CD8-positive, alpha-beta memory T cell (primary cell): ENCODE measurements around the gene PITPNB. TPM values are rescaled to one million over a fixed set of nuclear protein-coding genes. Genes with fewer than 3 reads are reported as not detected.

Experiments
- CTCF ChIA-PET: fragments of 350-600 bp; sonication (Branson Sonifier 250); formaldehyde crosslinking; loops from one replicate; lab custom pipeline; 2021; ENCODE audit warnings: antibody characterized with exemption; lab: Charles Lee
- POLR2A ChIA-PET: fragments of 350-600 bp; sonication (Branson Sonifier 250); formaldehyde crosslinking; loops from one replicate; lab custom pipeline; 2021; ENCODE audit warnings: antibody characterized with exemption; lab: Charles Lee
- DNase-seq, 5 donors: peaks; one replicate each; pipeline versions ENCODE4 v3.0.0 to v3.0.0-alpha.2; 2020 to 2022; ENCODE audit warnings: mixed read lengths in 1 of 5
- H3K27ac ChIP-seq: one replicate; pipeline ENCODE4 v1.7.0; 2013; ENCODE audit warnings: low read depth, mild to moderate bottlenecking, low read length, moderate library complexity
- H3K27me3 ChIP-seq: 2 replicates; pipeline ENCODE4 v1.7.0; 2013; ENCODE audit warnings: low read length, mild to moderate bottlenecking; ENCODE audit not compliant: insufficient read depth, poor library complexity, severe bottlenecking
- H3K36me3 ChIP-seq: 2 replicates; pipeline ENCODE4 v1.7.0; 2013; ENCODE audit warnings: mild to moderate bottlenecking, low read length, moderate library complexity; ENCODE audit not compliant: insufficient read depth
- H3K4me1 ChIP-seq: 2 replicates; pipeline ENCODE4 v1.7.0; 2013; ENCODE audit warnings: mild to moderate bottlenecking, low read length, moderate library complexity; ENCODE audit not compliant: insufficient read depth
- H3K4me3 ChIP-seq: 2 replicates; pipeline ENCODE4 v1.7.0; 2013; ENCODE audit warnings: mild to moderate bottlenecking, low read length
- H3K9me3 ChIP-seq: 2 replicates; pipeline ENCODE4 v1.7.0; 2013; ENCODE audit warnings: mild to moderate bottlenecking, low read length
- H3K27ac Mint-ChIP-seq, 8 donors: one replicate each; pipeline ENCODE4 v1.8.0; 2020 to 2021; ENCODE audit warnings: mixed read lengths in 8 of 8, mild to moderate bottlenecking in 6 of 8, inconsistent platforms in 3 of 8, moderate library complexity in 3 of 8
- H3K27me3 Mint-ChIP-seq, 2 donors: one replicate each; pipeline ENCODE4 v1.8.0; 2020 to 2021; ENCODE audit warnings: mixed read lengths in 2 of 2, mild to moderate bottlenecking in 1 of 2, moderate library complexity in 1 of 2
- H3K36me3 Mint-ChIP-seq, 3 donors: one replicate each; pipeline ENCODE4 v1.8.0; 2020 to 2021; ENCODE audit warnings: mixed read lengths in 3 of 3, inconsistent platforms in 1 of 3, mild to moderate bottlenecking in 1 of 3
- H3K4me1 Mint-ChIP-seq, 3 donors: one replicate each; pipeline ENCODE4 v1.8.0; 2020 to 2021; ENCODE audit warnings: mixed read lengths in 3 of 3, inconsistent platforms in 1 of 3, mild to moderate bottlenecking in 1 of 3
- H3K4me3 Mint-ChIP-seq, 7 donors: one replicate each; pipeline ENCODE4 v1.8.0; 2020 to 2021; ENCODE audit warnings: mixed read lengths in 7 of 7, mild to moderate bottlenecking in 6 of 7, moderate library complexity in 4 of 7, inconsistent platforms in 2 of 7
- H3K9me3 Mint-ChIP-seq, 5 donors: one replicate each; pipeline ENCODE4 v1.8.0; 2020 to 2022; ENCODE audit warnings: mixed read lengths in 5 of 5, mild to moderate bottlenecking in 3 of 5, moderate library complexity in 2 of 5, inconsistent platforms in 1 of 5
- polyA plus RNA-seq: library from polyadenylated mRNA; unstranded; fragments of 300-500 nt; fragmentation: Illumina TruSeq; gene quantifications from one replicate; pipeline ENCODE4 v1.2.3, GENCODE V29; 2021
- total RNA-seq, 2 experiments: library from RNA; stranded (reverse); gene quantifications; one replicate each; pipeline ENCODE4 v1.2.3, GENCODE V29; 2021

PITPNB gene
- total and polyA plus RNA-seq, 3 experiments from 2014 or later, result 64.3 to 175 (median 165) TPM

- Histone ChIP-seq H3K27me3 (no peaks in the 10 kb centered on the region), H3K36me3 (peaks cover under 1% of the 10 kb centered on the region), H3K4me3 (no peak overlapping the region), H3K9me3 (no peaks in the 10 kb centered on the region), H3K27ac (no peak overlapping the region), H3K4me1 (no peaks in the 10 kb centered on the region)
- CTCF ChIA-PET, result no interaction called here
- H3K4me3 Mint-ChIP-seq, result no peak overlapping the region
- H3K27ac Mint-ChIP-seq, result peak overlapping the region in 1 of 8 donors; percentile 84
- DNase-seq, result no peak
- H3K27me3 Mint-ChIP-seq, result no peaks in the 10 kb centered on the region
- peaks cover 0 to 2% (median 1%) of the 10 kb centered on the region in 5 donors for H3K9me3 Mint-ChIP-seq
- H3K4me1 Mint-ChIP-seq, result no peaks in the 10 kb centered on the region
- peaks cover 10 to 41% (median 18%) of the 10 kb centered on the region in 3 donors for H3K36me3 Mint-ChIP-seq
- POLR2A ChIA-PET, result no interaction called here
Observed at GRCh38 chr22:27842669-27843431, 76.2 kb downstream of the PITPNB start.

GRCh38 chr22:27842201-27842600 is 76.9 kb downstream of the PITPNB start:
- H3K27me3 ChIP-seq, result no peaks in the 10 kb centered on the region
- no peaks in the 10 kb centered on the region for H3K9me3 ChIP-seq
- Mint-ChIP-seq H3K4me3 (no peak overlapping the region), H3K4me1 (no peaks in the 10 kb centered on the region), H3K36me3 (peaks cover 16 to 37% (median 18%) of the 10 kb centered on the region in 3 donors), H3K9me3 (peaks cover 0 to 6% (median 4%) of the 10 kb centered on the region in 5 donors), H3K27ac (peak overlapping the region in 1 of 8 donors; percentile 75), H3K27me3 (no peaks in the 10 kb centered on the region)
- DNase-seq, result no peak
- no peaks in the 10 kb centered on the region for H3K36me3 ChIP-seq
- H3K27ac ChIP-seq, result no peak overlapping the region
- ChIA-PET CTCF (no interaction called here), POLR2A (no interaction called here)
- H3K4me3 ChIP-seq, result no peak overlapping the region
- H3K4me1 ChIP-seq, result no peaks in the 10 kb centered on the region

- Mint-ChIP-seq H3K36me3 (peaks cover 14 to 24% (median 24%) of the 10 kb centered on the region in 3 donors), H3K27me3 (no peaks in the 10 kb centered on the region), H3K4me1 (no peaks in the 10 kb centered on the region), H3K9me3 (peaks cover 0 to 7% (median 6%) of the 10 kb centered on the region in 5 donors), H3K27ac (no peak overlapping the region), H3K4me3 (no peak overlapping the region)
- Histone ChIP-seq H3K27ac (no peak overlapping the region), H3K4me1 (no peaks in the 10 kb centered on the region), H3K9me3 (no peaks in the 10 kb centered on the region), H3K27me3 (no peaks in the 10 kb centered on the region), H3K4me3 (no peak overlapping the region), H3K36me3 (no peaks in the 10 kb centered on the region)
- CTCF ChIA-PET, result no interaction called here
- POLR2A ChIA-PET, result no interaction called here
- no peak for DNase-seq
Observed at GRCh38 chr22:27840436-27840835, 78.6 kb downstream of the PITPNB start.

DNA sequence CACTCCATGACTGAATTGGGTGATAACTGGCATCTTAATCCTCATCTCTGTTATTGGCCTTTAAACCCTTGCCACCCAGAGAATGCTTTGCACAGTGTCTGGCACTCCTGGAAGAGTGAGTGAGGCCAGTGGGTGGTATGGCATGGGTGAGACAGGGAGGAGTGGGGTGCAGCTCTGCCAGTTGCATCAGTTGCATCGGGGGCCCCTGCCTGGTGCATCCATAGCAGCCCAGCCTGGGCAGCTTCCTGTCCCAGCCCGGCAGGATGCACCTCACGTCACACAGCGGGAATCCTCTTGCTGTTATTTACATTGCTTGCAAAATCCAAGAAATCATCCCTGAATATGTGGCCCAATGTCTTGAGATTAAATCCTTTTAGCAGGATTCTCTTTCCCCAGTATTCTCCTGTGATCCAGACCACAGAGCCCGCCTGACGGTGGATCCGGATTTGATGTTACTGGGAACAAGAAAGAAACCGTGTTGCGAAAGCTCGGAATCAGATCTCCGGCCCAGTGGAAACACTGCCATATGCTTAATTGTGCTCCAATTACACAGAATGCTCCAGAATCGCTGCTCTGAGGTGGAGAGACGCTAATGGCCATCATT is 79.9 kb downstream of the PITPNB start:
- Histone ChIP-seq H3K4me3 (no peak overlapping the region), H3K27ac (no peak overlapping the region), H3K36me3 (no peaks in the 10 kb centered on the region), H3K27me3 (no peaks in the 10 kb centered on the region), H3K9me3 (no peaks in the 10 kb centered on the region), H3K4me1 (no peaks in the 10 kb centered on the region)
- Mint-ChIP-seq H3K4me1 (no peaks in the 10 kb centered on the region), H3K27me3 (no peaks in the 10 kb centered on the region), H3K4me3 (no peak overlapping the region), H3K36me3 (peaks cover 12 to 24% (median 21%) of the 10 kb centered on the region in 3 donors), H3K27ac (peak overlapping the region in 1 of 8 donors; percentile 17), H3K9me3 (peaks cover 0 to 7% (median 6%) of the 10 kb centered on the region in 5 donors)
- ChIA-PET CTCF (no interaction called here), POLR2A (no interaction called here)
- DNase-seq, result no peak

- H3K9me3 Mint-ChIP-seq, result peaks cover 0 to 7% (median 6%) of the 10 kb centered on the region in 5 donors
- Histone ChIP-seq H3K9me3 (no peaks in the 10 kb centered on the region), H3K27ac (no peak overlapping the region), H3K36me3 (no peaks in the 10 kb centered on the region), H3K27me3 (no peaks in the 10 kb centered on the region), H3K4me3 (no peak overlapping the region), H3K4me1 (no peaks in the 10 kb centered on the region)
- peaks cover 4 to 21% (median 9%) of the 10 kb centered on the region in 3 donors for H3K36me3 Mint-ChIP-seq
- DNase-seq, result no peak
- no peak overlapping the region for H3K27ac Mint-ChIP-seq
- H3K4me3 Mint-ChIP-seq, result no peak overlapping the region
- CTCF ChIA-PET, result no interaction called here
- POLR2A ChIA-PET, result no interaction called here
- peaks cover 13 to 14% (median 13%) of the 10 kb centered on the region in 3 donors for H3K4me1 Mint-ChIP-seq
- H3K27me3 Mint-ChIP-seq, result peaks cover 0 to 2% of the 10 kb centered on the region in 2 donors
Observed at GRCh38 chr22:27836181-27836580, 82.9 kb downstream of the PITPNB start.

DNA sequence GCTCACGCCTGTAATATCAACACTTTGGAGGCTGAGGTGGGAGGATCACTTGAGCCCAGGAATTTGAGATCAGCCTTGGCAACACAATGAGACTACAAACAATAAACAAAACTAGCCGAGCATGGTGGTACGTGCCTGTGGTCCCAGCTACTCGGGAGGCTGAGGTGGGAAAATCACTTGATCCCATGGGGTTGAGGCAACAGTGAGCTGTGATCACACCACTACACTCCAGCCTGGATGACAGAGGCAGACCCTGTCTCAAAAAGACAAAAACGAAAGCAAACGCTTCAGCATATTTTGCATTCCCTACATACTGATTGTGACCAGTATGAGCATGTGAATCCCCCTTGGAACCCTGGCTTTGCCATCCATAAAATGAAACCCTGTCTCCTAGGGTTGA is 83.6 kb downstream of the PITPNB start:
- Histone ChIP-seq H3K27me3 (no peaks in the 10 kb centered on the region), H3K4me3 (no peak overlapping the region), H3K9me3 (no peaks in the 10 kb centered on the region), H3K27ac (no peak overlapping the region), H3K4me1 (no peaks in the 10 kb centered on the region), H3K36me3 (no peaks in the 10 kb centered on the region)
- peaks cover 0 to 7% (median 6%) of the 10 kb centered on the region in 5 donors for H3K9me3 Mint-ChIP-seq
- DNase-seq, result no peak
- H3K4me3 Mint-ChIP-seq, result no peak overlapping the region
- H3K36me3 Mint-ChIP-seq, result peaks cover 3 to 21% (median 9%) of the 10 kb centered on the region in 3 donors
- no peak overlapping the region for H3K27ac Mint-ChIP-seq
- peaks cover 0 to 2% of the 10 kb centered on the region in 2 donors for H3K27me3 Mint-ChIP-seq
- ChIA-PET POLR2A (no interaction called here), CTCF (no interaction called here)
- peaks cover 13 to 14% (median 14%) of the 10 kb centered on the region in 3 donors for H3K4me1 Mint-ChIP-seq

DNA sequence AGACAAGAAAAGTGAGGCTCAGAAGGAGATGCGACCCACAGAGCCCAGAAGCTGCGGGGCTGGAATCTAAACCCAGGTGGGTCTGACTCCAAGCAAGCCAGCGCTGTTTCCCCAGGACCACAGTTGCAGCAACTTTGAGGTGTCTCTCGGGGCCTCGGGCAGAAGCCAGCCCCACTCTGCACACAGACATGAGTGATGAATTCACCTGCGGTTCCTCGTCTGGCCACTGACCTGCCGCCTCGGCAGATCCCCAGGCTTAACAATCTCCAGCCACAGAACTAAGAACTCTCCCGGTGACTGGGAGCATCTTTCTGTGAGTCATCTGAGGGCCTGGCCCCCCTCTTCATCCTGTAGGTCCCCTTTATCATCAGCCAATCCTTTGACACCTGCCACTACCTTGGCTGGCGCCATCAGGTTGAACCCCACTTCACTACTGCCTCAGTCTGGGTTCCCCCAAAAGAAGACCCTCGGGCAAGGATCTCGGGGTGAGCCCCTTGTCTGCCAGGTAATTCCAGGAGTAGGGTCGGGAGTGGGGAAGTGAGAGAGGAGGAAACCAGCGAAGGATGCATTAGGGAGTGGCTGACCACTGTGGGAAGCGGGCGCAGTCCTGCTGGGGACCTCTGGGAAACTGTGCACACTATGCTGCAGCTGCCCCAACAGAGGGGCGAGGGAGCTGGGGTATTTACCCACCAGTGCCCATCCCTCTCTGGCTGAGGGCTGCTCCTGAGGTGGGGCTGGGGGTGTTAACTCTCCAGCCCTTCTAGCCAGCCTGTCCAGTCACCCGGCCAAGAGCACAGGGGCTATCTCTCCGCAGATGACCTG is 84.5 kb downstream of the PITPNB start:
- no peak overlapping the region for H3K27ac ChIP-seq
- peaks cover 13 to 14% (median 14%) of the 10 kb centered on the region in 3 donors for H3K4me1 Mint-ChIP-seq
- no peaks in the 10 kb centered on the region for H3K36me3 ChIP-seq
- H3K9me3 ChIP-seq, result no peaks in the 10 kb centered on the region
- H3K27me3 ChIP-seq, result no peaks in the 10 kb centered on the region
- peaks cover 0 to 21% (median 6%) of the 10 kb centered on the region in 3 donors for H3K36me3 Mint-ChIP-seq
- no peak for DNase-seq
- no peak overlapping the region for H3K4me3 Mint-ChIP-seq
- no peak overlapping the region for H3K27ac Mint-ChIP-seq
- no peaks in the 10 kb centered on the region for H3K4me1 ChIP-seq
- no peak overlapping the region for H3K4me3 ChIP-seq
- peaks cover 0 to 7% (median 6%) of the 10 kb centered on the region in 5 donors for H3K9me3 Mint-ChIP-seq
- ChIA-PET POLR2A (no interaction called here), CTCF (no interaction called here)
- H3K27me3 Mint-ChIP-seq, result peaks cover 0 to 2% of the 10 kb centered on the region in 2 donors
